Stimulated activated CD4-positive, alpha-beta T cell treated with anti-CD3 and anti-CD28 coated beads, Interleukin-4, amount 100 ng/mL, for 48 hours (primary cell): ENCODE data around the gene ACVR1.
"Not testable (repeated sequence)": the region's sequence is repeated elsewhere in the genome, so short reads cannot be mapped to it uniquely, and the experiment has no call there.

Experiments
- DNase-seq, 2 donors: peaks; one replicate each; pipeline ENCODE4 v3.0.0-alpha.2; 2020; ENCODE audit warnings: low read depth in 2 of 2

The ACVR1 gene

GRCh38 chr2:157830266-157830665 is 45.9 kb downstream of the ACVR1 start:
- DNase-seq: no peak

GRCh38 chr2:157827377-157827776 is 48.8 kb downstream of the ACVR1 start:
- DNase-seq: no peak

DNA sequence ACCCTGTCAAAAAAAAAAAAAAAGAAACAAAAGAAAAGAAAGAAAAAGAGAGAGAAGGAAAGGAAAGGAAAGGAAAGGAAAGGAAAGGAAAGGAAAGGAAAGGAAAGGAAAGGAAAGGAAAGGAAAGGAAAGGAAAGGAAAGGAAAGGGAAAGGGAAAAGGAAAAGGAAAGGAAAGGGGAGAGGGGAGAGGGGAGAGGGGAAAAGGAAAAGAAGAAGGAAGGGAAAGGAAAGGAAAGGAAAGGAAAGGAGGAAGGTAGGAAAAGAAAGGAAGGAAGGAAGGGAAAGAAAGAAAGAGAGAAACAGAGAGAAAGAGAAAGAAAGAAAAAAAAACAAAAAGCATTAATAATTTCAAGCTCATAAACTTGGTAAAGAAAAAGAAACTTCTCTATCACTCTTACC is 49.5 kb downstream of the ACVR1 start:
- not testable (repeated sequence) for DNase-seq

GRCh38 chr2:157825885-157826284 is 50.2 kb downstream of the ACVR1 start:
- DNase-seq: no peak

DNA sequence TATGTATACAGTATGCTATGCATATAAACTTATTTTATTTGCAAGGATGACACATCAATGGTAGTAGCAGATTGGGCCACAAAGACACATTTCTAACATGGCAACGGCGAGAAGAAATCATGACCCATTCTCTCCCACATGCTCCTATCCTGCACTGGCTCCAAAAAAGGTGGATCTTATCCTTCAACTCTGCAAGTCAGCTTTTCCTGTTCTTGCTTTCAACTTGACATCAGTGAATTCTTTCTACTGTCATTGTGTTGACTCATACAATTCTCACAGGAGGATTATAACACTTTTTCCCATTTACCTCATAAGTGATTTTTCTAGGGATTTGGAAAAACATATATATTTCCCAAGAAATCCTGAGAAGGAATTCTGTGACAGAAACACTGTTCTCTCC is 53.1 kb downstream of the ACVR1 start:
- no peak for DNase-seq

DNA sequence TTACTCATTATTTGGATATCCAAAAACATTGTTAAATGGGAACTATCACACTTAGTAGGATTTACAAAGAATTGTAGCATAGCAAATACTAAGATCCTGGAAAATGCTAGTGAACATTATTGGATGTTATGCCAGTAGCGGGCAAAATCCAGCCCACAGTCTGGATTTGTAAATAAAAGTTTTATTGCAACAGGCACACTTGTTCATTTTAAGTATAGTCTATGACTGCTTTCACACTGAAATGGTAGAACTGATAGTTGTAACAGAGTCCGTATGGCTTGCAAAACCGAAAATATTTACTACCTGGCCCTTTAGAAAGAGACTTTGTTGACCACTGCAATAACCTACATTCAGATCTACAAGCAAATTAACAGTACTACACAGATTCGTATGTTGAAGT is 53.6 kb downstream of the ACVR1 start:
- DNase-seq: no peak

- DNase-seq: no peak
These were observed 54.5 kb downstream of the ACVR1 start for GRCh38 chr2:157821519-157822131.

- no peak for DNase-seq
These were observed 55.9 kb downstream of the ACVR1 start for GRCh38 chr2:157820193-157820592.

GRCh38 chr2:157819761-157820160 is 56.4 kb downstream of the ACVR1 start:
- DNase-seq: no peak

DNA sequence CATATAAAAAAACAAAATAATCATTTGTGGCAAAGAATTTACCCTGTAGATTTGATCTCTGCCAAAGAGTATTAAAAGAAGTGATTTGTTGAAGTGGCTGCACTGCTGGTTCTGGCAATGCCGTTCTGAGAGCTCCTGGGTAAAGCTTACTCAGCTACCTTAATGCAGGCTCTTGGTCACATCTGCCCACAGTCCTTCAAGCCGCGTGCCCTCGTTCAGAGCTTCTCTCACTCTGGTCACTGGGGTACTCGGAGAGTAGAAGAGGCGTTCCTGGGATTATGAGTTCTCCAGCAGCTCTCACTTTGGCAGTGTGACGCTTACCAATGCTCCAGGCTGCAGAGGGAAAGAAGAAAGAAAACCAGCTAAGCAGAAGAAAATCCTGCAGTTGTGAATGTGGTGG is 57.9 kb downstream of the ACVR1 start:
- no peak for DNase-seq

GRCh38 chr2:157815421-157815820 is 60.7 kb downstream of the ACVR1 start:
- no peak for DNase-seq

GRCh38 chr2:157813467-157813866 is 62.7 kb downstream of the ACVR1 start:
- no peak for DNase-seq

DNA sequence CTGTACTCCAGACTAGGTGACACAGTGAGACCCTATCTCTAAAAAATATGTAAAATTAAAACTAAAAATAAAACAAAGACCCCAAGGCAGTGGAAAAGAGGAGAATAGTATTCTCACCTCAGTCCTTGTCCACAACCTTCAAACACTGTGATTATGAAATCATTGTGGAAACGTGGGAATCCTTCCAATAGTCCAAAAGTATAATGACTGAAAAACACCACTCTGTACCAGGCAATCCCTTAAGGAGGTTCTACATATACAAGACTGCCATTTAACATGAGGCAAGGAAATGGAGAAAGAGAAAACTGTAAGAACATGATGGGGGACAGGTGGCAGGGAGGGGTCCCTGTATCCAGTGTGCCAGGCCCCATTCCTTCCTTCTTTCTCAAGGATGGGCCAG is 66.1 kb downstream of the ACVR1 start:
- no peak for DNase-seq

DNA sequence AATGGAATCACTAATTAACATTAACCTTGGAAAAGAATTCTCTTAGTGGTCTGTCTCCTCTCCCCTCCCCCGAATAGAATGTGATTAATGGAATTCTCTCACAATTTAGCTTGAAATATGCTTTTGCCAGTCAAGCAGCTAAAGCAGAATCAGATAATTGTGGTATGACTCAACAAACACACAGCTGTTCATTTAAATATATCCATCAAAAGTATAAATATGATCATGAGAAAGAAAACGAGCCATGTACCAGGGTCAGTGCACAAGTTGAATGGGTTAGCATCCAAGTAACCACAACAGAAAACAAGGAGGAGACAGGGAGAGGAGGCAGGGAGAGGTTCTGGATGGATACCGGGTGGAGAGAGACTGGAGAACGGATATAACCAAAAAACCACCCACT is 66.9 kb downstream of the ACVR1 start:
- no peak for DNase-seq

- DNase-seq: no peak
These were observed 67.7 kb downstream of the ACVR1 start for GRCh38 chr2:157808421-157808820.

GRCh38 chr2:157806426-157807077 is 69.6 kb downstream of the ACVR1 start:
- DNase-seq: no peak

GRCh38 chr2:157805519-157805918 is 70.6 kb downstream of the ACVR1 start:
- DNase-seq: no peak

- DNase-seq: no peak
These were observed 71.8 kb downstream of the ACVR1 start for GRCh38 chr2:157804355-157804754.

DNA sequence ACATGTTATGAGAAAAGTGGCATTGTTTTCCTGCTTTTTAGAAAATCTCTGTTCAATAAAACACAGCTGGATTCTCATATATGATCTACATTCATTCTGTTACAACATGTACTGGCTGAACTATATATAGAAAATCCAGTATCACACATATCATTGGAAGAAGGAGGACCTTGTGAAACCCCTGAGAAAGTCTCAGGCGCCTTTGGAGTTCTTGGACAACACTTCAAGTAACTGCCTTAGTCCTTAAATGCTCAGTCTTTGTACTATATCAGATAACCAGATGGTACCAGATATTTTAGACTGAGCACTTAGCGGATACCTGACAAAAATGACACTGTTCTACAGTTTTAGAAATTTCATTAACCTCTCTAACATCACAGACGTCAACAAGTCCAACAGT is 72.2 kb downstream of the ACVR1 start:
- no peak for DNase-seq

DNA sequence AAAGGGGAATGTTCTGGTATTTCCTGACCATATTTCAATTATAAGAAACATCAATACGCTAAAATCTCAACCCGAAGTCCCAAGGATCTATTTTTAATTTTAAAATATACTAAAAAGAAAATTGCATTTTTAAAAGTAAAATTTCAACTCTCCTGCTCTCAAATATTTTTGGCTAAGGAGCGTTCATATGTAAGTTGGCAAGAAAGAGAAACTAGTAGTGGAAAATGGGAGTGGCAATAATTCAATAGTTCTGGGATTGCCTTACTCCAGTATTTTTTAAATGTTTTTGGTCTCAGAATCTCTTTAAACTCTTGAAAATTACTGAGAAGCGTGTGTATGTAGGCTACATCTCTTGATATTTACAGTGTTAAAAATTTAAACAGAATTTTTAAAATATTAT is 72.7 kb downstream of the ACVR1 start:
- DNase-seq: no peak

GRCh38 chr2:157800838-157801495 is 75.2 kb downstream of the ACVR1 start:
- no peak for DNase-seq

- no peak for DNase-seq
These were observed 83.0 kb downstream of the ACVR1 start for GRCh38 chr2:157793053-157793612.
